Mesothelial cell of epicardium (in vitro differentiated cells): ENCODE results near the gene MLN. TPM values are rescaled to one million over a fixed set of nuclear protein-coding genes. Genes with fewer than 3 reads are reported as not detected.
A peak's percentile ranks its signal among the peaks of the same experiment; 100 is the strongest.

Experiments used
- DNase-seq, 2 experiments: peaks; one replicate each; pipeline ENCODE4 v3.0.0; 2021; ENCODE audit warnings: low spot score in 2 of 2; ENCODE audit not compliant: unreplicated experiment in 2 of 2
- H3K27ac Mint-ChIP-seq: 2 replicates; pipeline ENCODE4 v1.8.0; 2021; ENCODE audit warnings: mixed read lengths
- H3K27me3 Mint-ChIP-seq: 2 replicates; pipeline ENCODE4 v1.8.0; 2021; ENCODE audit warnings: low read depth, mixed read lengths
- H3K36me3 Mint-ChIP-seq: 2 replicates; pipeline ENCODE4 v1.8.0; 2021; ENCODE audit warnings: mixed read lengths
- H3K4me1 Mint-ChIP-seq: 2 replicates; pipeline ENCODE4 v1.8.0; 2021; ENCODE audit warnings: mixed read lengths
- H3K4me3 Mint-ChIP-seq: 2 replicates; pipeline ENCODE4 v1.8.0; 2021; ENCODE audit warnings: mild to moderate bottlenecking, moderate library complexity, mixed read lengths
- H3K9me3 Mint-ChIP-seq: 2 replicates; pipeline ENCODE4 v1.8.0; 2021; ENCODE audit warnings: mixed read lengths
- CTCF ChIP-seq: fragments of 200-600 bp; sonication (generic); IDR thresholded peaks from one replicate; pipeline ENCODE4 v1.5.0; 2021; ENCODE audit warnings: antibody characterized with exemption; ENCODE audit not compliant: unreplicated experiment
- total RNA-seq: library from RNA; stranded (reverse); gene quantifications from 3 replicates; pipeline ENCODE4 v1.2.1, GENCODE V29; 2021

MLN gene
- total RNA-seq, 1 donor from 2014 or later = not detected

DNA sequence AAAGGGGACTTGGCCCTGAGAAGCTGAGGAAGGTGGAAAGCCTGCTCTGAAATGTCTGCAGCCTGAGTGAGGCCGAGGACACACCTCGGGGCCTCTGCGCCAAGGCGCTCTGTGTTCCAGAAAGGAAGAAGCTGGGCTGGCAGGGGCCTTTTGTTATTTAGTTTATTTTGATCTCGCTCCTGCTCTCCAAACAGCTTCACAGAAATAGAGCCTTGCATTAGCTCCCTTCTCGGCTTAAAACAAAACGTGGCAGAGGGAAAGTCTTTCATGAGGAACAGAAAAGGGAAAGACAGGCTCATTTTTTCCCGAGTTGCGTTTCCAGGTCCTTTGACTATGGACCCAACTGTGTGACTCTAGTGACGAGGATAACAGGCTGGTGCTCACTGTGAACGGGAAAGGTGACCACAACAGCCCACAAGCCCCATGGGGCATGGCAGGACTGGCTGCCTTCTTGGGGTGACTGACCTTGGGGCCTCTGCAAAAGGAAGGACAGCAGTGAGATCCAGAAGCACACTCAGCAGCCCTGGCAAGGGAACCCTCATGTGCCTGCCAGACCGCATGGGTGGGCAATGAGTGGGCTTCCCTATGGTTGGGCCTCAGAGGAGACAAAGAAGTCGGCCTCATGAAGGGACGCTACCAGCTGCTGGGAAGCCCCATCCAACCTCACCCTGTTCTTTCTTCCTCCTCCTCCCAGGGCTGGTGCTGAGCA, 33.5 kb downstream of the MLN start:
- TF ChIP-seq CTCF = no peak
- no peak overlapping the region for H3K4me3 Mint-ChIP-seq
- H3K36me3 Mint-ChIP-seq = peaks cover 12% of the 10 kb centered on the region
- H3K4me1 Mint-ChIP-seq = peaks cover 36% of the 10 kb centered on the region
- H3K9me3 Mint-ChIP-seq = no peaks in the 10 kb centered on the region
- H3K27me3 Mint-ChIP-seq = peaks cover 5% of the 10 kb centered on the region
- no peak for DNase-seq
- peak overlapping the region; percentile 41 for H3K27ac Mint-ChIP-seq

DNA sequence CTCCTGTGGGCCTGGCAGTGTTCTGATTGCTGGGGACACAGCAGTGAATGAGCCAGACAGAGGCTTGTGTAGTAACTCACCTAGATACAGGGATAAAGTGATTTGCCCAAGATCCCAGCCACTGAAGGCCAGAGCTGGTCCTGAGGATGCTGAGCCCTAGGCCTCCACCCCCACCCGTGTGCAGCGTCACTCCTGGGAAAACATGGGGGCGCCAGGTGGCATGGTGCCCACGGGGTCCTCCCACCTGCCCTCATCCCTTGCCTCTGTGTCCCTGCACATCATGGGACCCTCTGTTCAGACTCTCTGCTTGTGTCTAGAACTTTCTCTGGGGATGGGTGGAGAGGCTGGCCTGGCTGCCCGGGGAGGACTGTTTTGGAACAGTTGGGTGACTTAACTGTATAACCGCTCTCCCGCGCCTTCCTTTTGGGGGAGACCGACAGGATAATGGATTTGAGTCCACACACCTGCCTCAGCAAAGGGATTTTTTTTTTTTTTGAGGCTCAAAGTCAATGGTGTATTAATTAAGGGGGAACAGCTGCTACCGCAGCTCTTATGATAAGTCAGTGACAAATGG, 34.5 kb downstream of the MLN start:
- no peak for TF ChIP-seq CTCF
- DNase-seq = no peak
- no peak overlapping the region for H3K4me3 Mint-ChIP-seq
- no peaks in the 10 kb centered on the region for H3K9me3 Mint-ChIP-seq
- H3K27me3 Mint-ChIP-seq = peaks cover 5% of the 10 kb centered on the region
- H3K4me1 Mint-ChIP-seq = peaks cover 36% of the 10 kb centered on the region
- no peak overlapping the region for H3K27ac Mint-ChIP-seq
- peaks cover 7% of the 10 kb centered on the region for H3K36me3 Mint-ChIP-seq

DNA sequence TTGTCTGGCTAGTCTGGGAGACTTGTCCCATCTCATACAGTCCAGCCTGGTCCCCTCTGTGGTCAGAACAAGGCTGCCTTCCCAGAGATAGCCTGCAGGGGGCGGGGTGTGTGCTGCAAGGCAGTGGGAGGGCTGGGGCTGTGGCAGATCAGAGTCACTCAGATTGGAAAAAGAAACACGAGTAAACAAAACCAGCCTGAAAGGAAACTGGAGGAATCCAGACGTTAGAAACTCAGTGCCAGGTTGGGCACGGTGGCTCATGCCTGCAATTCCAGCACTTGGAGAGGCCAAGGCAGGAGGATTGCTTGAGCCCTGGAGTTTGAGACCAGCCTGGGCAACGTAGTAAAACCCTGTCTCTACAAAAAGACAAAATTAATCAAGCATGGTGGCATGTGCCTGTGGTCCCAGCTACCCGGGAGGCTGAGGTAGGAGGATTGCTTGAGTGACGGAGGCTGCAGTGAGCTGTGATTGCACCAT, 35.1 kb downstream of the MLN start:
- Mint-ChIP-seq H3K27ac (no peak overlapping the region), H3K4me3 (no peak overlapping the region), H3K4me1 (peaks cover 36% of the 10 kb centered on the region), H3K36me3 (peaks cover 7% of the 10 kb centered on the region), H3K9me3 (no peaks in the 10 kb centered on the region), H3K27me3 (peaks cover 5% of the 10 kb centered on the region)
- TF ChIP-seq CTCF = peak; percentile 82
- DNase-seq = peak; percentile 51 to 88

DNA sequence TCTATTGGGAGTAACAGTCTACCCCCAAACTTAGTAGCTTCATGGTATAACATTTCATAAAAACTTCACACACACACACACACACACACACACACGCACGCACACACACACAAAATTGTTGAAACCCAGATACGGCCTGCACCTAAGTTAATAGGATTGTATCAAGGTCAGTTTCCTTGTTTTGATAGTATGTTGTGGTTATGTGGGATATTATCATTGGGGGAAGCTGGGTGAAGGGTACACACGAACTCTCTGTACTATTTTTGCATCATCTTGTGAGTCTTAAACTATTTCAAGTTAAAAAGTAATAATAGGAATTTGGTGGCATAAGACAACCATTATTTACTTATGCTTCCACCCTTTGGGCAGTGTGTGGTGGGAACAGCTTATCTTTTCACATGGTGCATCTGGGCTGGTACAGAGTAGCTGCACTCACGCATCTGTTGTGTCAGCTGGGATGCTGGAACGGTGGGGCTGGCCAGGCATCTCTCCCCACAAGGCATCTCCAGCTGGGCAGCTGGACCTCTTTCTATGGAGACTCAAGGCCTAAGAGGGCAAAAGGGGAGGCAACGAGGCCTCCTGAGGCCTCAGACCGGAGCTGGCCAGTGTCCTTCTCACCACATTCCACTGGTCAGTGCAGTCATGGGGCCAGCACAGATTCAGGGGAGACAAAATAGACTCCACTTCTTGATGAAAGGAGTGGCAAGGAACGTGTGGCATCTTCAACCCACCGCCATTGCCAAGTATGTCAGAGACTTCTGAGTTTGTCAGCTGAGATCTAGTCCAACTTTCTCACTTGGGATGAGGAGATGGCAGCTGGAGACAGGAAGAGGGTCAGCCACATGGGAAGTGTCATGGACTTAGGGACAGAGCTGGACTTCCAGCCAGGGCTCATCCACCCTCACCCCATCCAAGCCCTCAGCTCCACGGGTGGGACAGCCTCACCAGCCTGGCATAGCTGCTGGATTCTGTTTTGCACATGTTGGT, 36.6 kb downstream of the MLN start:
- Mint-ChIP-seq H3K4me3 (no peak overlapping the region), H3K9me3 (no peaks in the 10 kb centered on the region), H3K36me3 (no peaks in the 10 kb centered on the region)

More for the DNA sequence above, 36.6 kb downstream of the MLN start:
- peaks cover 5% of the 10 kb centered on the region for H3K27me3 Mint-ChIP-seq
- DNase-seq = no peak
- peaks cover 29% of the 10 kb centered on the region for H3K4me1 Mint-ChIP-seq
- H3K27ac Mint-ChIP-seq = no peak overlapping the region
- TF ChIP-seq CTCF = no peak
